GM23338 (cell line): ENCODE results near the gene RHOBTB3. TPM values are rescaled to one million over a fixed set of nuclear protein-coding genes. Genes with fewer than 3 reads are reported as not detected.

Experiments used
- ATAC-seq: fragments of 200-7000 bp; cut with Tn5 transposase; 3 replicates; pipeline ENCODE4 v1.9.1; 2020
- DNase-seq: peaks from one replicate; pipeline ENCODE4 v3.0.0-alpha.2; 2015; ENCODE audit warnings: low spot score
- H2AFZ ChIP-seq: fragments of 200-600 bp; sonication (generic); 2 replicates; pipeline ENCODE4 v1.8.0; 2016; ENCODE audit warnings: antibody characterized with exemption, mild to moderate bottlenecking, moderate library complexity
- H3F3A ChIP-seq: fragments of 200-600 bp; sonication (generic); replicated peaks from 2 replicates; pipeline ENCODE4 v1.8.0; 2017; ENCODE audit warnings: antibody characterized with exemption, mixed run types, low read depth
- H3K27ac ChIP-seq: fragments of 200-600 bp; sonication (generic); 2 replicates; pipeline ENCODE4 v1.6.1; 2016; ENCODE audit warnings: low read depth
- H3K27me3 ChIP-seq: fragments of 200-600 bp; sonication (generic); 2 replicates; pipeline ENCODE4 v1.8.0; 2016; ENCODE audit warnings: mild to moderate bottlenecking, mixed run types, moderate library complexity; ENCODE audit not compliant: insufficient read depth
- H3K36me3 ChIP-seq: fragments of 200-600 bp; sonication (generic); 2 replicates; pipeline ENCODE4 v1.8.0; 2016; ENCODE audit warnings: mild to moderate bottlenecking; ENCODE audit not compliant: insufficient read depth
- H3K4me1 ChIP-seq: fragments of 200-600 bp; sonication (generic); 2 replicates; pipeline ENCODE4 v1.8.0; 2016; ENCODE audit warnings: mild to moderate bottlenecking, moderate library complexity; ENCODE audit not compliant: insufficient read depth
- H3K4me2 ChIP-seq: fragments of 200-600 bp; sonication (generic); 2 replicates; pipeline ENCODE4 v1.7.1; 2017; ENCODE audit warnings: mixed run types
- H3K4me3 ChIP-seq: fragments of 200-600 bp; sonication (generic); 2 replicates; pipeline ENCODE4 v1.6.1; 2016; ENCODE audit warnings: mixed run types
- H3K79me2 ChIP-seq: fragments of 200-600 bp; sonication (generic); replicated peaks from 2 replicates; pipeline ENCODE4 v1.8.0; 2017; ENCODE audit warnings: mild to moderate bottlenecking; ENCODE audit not compliant: insufficient read depth
- H3K9me2 ChIP-seq: fragments of 200-600 bp; sonication (generic); 2 replicates; pipeline ENCODE4 v1.8.0; 2017; ENCODE audit not compliant: insufficient read depth
- H4K20me1 ChIP-seq: fragments of 200-600 bp; sonication (generic); replicated peaks from 2 replicates; pipeline ENCODE4 v1.8.0; 2017; ENCODE audit warnings: mild to moderate bottlenecking; ENCODE audit not compliant: insufficient read depth
- H3K27ac Mint-ChIP-seq: 2 replicates; pipeline ENCODE4 v1.8.0; 2020; ENCODE audit warnings: inconsistent platforms, mild to moderate bottlenecking, moderate library complexity, mixed read lengths
- H3K27me3 Mint-ChIP-seq: 3 replicates; pipeline ENCODE4 v1.8.0; 2022; ENCODE audit warnings: low read depth, mild to moderate bottlenecking, moderate library complexity, mixed read lengths, inconsistent platforms; ENCODE audit not compliant: insufficient read depth, poor library complexity
- H3K36me3 Mint-ChIP-seq: 3 replicates; pipeline ENCODE4 v1.8.0; 2021; ENCODE audit warnings: low read depth, mild to moderate bottlenecking, inconsistent platforms, moderate library complexity, mixed read lengths
- H3K4me1 Mint-ChIP-seq: 3 replicates; pipeline ENCODE4 v1.8.0; 2020; ENCODE audit warnings: mild to moderate bottlenecking, inconsistent platforms, mixed read lengths
- H3K4me3 Mint-ChIP-seq: 3 replicates; pipeline ENCODE4 v1.8.0; 2021; ENCODE audit warnings: moderate library complexity, mild to moderate bottlenecking, inconsistent platforms, mixed read lengths
- H3K9me3 Mint-ChIP-seq: 3 replicates; pipeline ENCODE4 v1.8.0; 2020; ENCODE audit warnings: moderate library complexity, mild to moderate bottlenecking, inconsistent platforms, mixed read lengths
- CTCF ChIP-seq, 2 experiments: fragments of 200-600 bp in 1 of 2; sonication (generic) in 1 of 2; conservative IDR thresholded peaks; 2 replicates each; pipeline versions ENCODE4 v1.5.1 to v1.6.1; 2016 to 2017; ENCODE audit warnings: antibody characterized with exemption in 2 of 2, low read depth in 2 of 2, mild to moderate bottlenecking in 2 of 2, moderate library complexity in 1 of 2
- EZH2phosphoT487 ChIP-seq: fragments of 200-600 bp; sonication (generic); IDR thresholded peaks from one replicate; pipeline ENCODE4 v1.8.1; 2018; ENCODE audit warnings: antibody characterized with exemption; ENCODE audit not compliant: unreplicated experiment
- NANOG ChIP-seq: IDR thresholded peaks from 2 replicates; pipeline ENCODE4 v1.6.1; 2016; ENCODE audit warnings: antibody characterized with exemption, borderline replicate concordance
- POLR2AphosphoS5 ChIP-seq: IDR thresholded peaks from 2 replicates; pipeline ENCODE4 v1.6.1; 2016; ENCODE audit warnings: antibody characterized with exemption, low read depth
- STAT1 ChIP-seq: IDR thresholded peaks from one replicate; pipeline ENCODE4 v1.6.1; 2016; ENCODE audit warnings: antibody characterized with exemption; ENCODE audit not compliant: unreplicated experiment
- ZNF114 ChIP-seq: fragments of 250-450 bp; sonication (Bioruptor Pico); IDR thresholded peaks from 2 replicates; pipeline ENCODE4 v1.5.0; 2020; ENCODE audit warnings: mild to moderate bottlenecking, moderate library complexity
- ZNF331 ChIP-seq: fragments of 250-450 bp; sonication (Bioruptor Pico); IDR thresholded peaks from 2 replicates; pipeline ENCODE4 v1.5.0; 2020; ENCODE audit warnings: low read depth, mild to moderate bottlenecking, moderate library complexity
- polyA plus RNA-seq: library from polyadenylated mRNA; unstranded; fragments of >200 nt; fragmentation: Nextera tagmentation; extraction: Ambion mirVana; gene quantifications from 2 replicates; pipeline ENCODE4 v1.2.1, GENCODE V29; 2016
- total RNA-seq: library from RNA; depleted of rRNA; stranded (reverse); fragments of >200 nt; shearing (Covaris generic); gene quantifications from 2 replicates; pipeline ENCODE4 v1.2.3, GENCODE V29; 2014

Gene RHOBTB3
- total and polyA plus RNA-seq, 2 experiments from 2014 or later: 10.0 to 13.4 TPM

- Histone ChIP-seq H3K79me2 (no peaks in the 10 kb centered on the region), H3K27me3 (no peaks in the 10 kb centered on the region), H3K27ac (no peak overlapping the region), H3K4me1 (no peaks in the 10 kb centered on the region), H2AFZ (no peak overlapping the region), H3K9me2 (no peaks in the 10 kb centered on the region; the same call in 1 of the 2 replicates), H4K20me1 (no peaks in the 10 kb centered on the region), H3K36me3 (no peaks in the 10 kb centered on the region), H3K4me2 (no peak overlapping the region), H3K4me3 (no peak overlapping the region), H3F3A (no peaks in the 10 kb centered on the region)
- no peak for TF ChIP-seq ZNF114
- no peak for TF ChIP-seq ZNF331 (CRISPR knock-in tag)
- TF ChIP-seq NANOG: no peak
- no peak for TF ChIP-seq EZH2phosphoT487
- TF ChIP-seq POLR2AphosphoS5: no peak
- no peak for TF ChIP-seq CTCF (conservative IDR thresholded peaks at IDR 0.05; ENCODE audit: low read depth in 2 of 2)
- TF ChIP-seq STAT1: no peak
- Mint-ChIP-seq H3K27ac (no peak overlapping the region), H3K4me1 (no peaks in the 10 kb centered on the region), H3K36me3 (no peaks in the 10 kb centered on the region; the same call in 1 of the 3 replicates), H3K4me3 (no peak overlapping the region), H3K27me3 (peaks cover 1% of the 10 kb centered on the region), H3K9me3 (0 out of 3 replicates have a peak, but pooled peaks cover 3% of the 10 kb centered on the region)
- DNase-seq (no peak), ATAC-seq (no peak)
Observed at GRCh38 chr5:95799191-95799835, 68.2 kb downstream of the RHOBTB3 start.

GRCh38 chr5:95800553-95800952 is 69.4 kb downstream of the RHOBTB3 start:
- Histone ChIP-seq H3K27ac (no peak overlapping the region), H3K79me2 (no peaks in the 10 kb centered on the region), H3K4me1 (no peaks in the 10 kb centered on the region), H3K9me2 (no peaks in the 10 kb centered on the region; the same call in 1 of the 2 replicates), H3K36me3 (no peaks in the 10 kb centered on the region), H4K20me1 (no peaks in the 10 kb centered on the region), H3F3A (no peaks in the 10 kb centered on the region), H3K4me2 (no peak overlapping the region), H3K4me3 (no peak overlapping the region), H3K27me3 (no peaks in the 10 kb centered on the region), H2AFZ (no peak overlapping the region)
- Mint-ChIP-seq H3K4me1 (no peaks in the 10 kb centered on the region), H3K27ac (no peak overlapping the region), H3K27me3 (peaks cover 1% of the 10 kb centered on the region), H3K36me3 (no peaks in the 10 kb centered on the region; the same call in none of the 3 replicates), H3K4me3 (no peak overlapping the region), H3K9me3 (peaks cover 6% of the 10 kb centered on the region; the same call in 1 of the 3 replicates)
- no peak for DNase-seq
- ATAC-seq: no peak
- no peak for TF ChIP-seq EZH2phosphoT487

- no peak overlapping the region for H3K4me3 Mint-ChIP-seq
- no peaks in the 10 kb centered on the region for H4K20me1 ChIP-seq
- no peaks in the 10 kb centered on the region for H3K79me2 ChIP-seq
- H3K27me3 ChIP-seq: no peaks in the 10 kb centered on the region
- no peak overlapping the region for H2AFZ ChIP-seq
- H3K4me2 ChIP-seq: no peak overlapping the region
- H3K4me3 ChIP-seq: no peak overlapping the region
- peaks cover 6% of the 10 kb centered on the region; the same call in 1 of the 3 replicates for H3K9me3 Mint-ChIP-seq
- H3K4me1 ChIP-seq: no peaks in the 10 kb centered on the region
- ATAC-seq (no peak), DNase-seq (no peak)
- H3F3A ChIP-seq: no peaks in the 10 kb centered on the region
- no peaks in the 10 kb centered on the region for H3K4me1 Mint-ChIP-seq
- H3K27ac ChIP-seq: no peak overlapping the region
- no peaks in the 10 kb centered on the region for H3K36me3 ChIP-seq
- H3K36me3 Mint-ChIP-seq: no peaks in the 10 kb centered on the region; the same call in none of the 3 replicates
- H3K9me2 ChIP-seq: no peaks in the 10 kb centered on the region; the same call in 1 of the 2 replicates
- no peak overlapping the region for H3K27ac Mint-ChIP-seq
- peaks cover 5% of the 10 kb centered on the region for H3K27me3 Mint-ChIP-seq
- no peak for TF ChIP-seq ZNF331 (CRISPR knock-in tag)
- no peak for TF ChIP-seq EZH2phosphoT487
- TF ChIP-seq ZNF114: no peak
- no peak for TF ChIP-seq CTCF (conservative IDR thresholded peaks at IDR 0.05; ENCODE audit: low read depth in 2 of 2)
Observed at GRCh38 chr5:95801532-95801931, 70.4 kb downstream of the RHOBTB3 start.
